HepG2 (cell line): Measurements from ENCODE around the gene CDKN3.
A peak's percentile ranks its signal among the peaks of the same experiment; 100 is the strongest.

Source experiments
- CHD2 ChIP-seq: IDR thresholded peaks from 2 replicates; pipeline ENCODE4 v1.6.1; 2011; ENCODE audit warnings: low read depth, low read length, improper control_type of control experiment
- ELF1 ChIP-seq: sonication (generic); formaldehyde crosslinking; IDR thresholded peaks from 2 replicates; pipeline ENCODE4 v1.4.0; 2020; ENCODE audit warnings: missing genetic modification reagents
- GABPB1 ChIP-seq: IDR thresholded peaks from 2 replicates; pipeline ENCODE4 v1.6.1; 2016; ENCODE audit warnings: mild to moderate bottlenecking, missing genetic modification reagents, moderate library complexity, missing compliant biosample characterization
- HNRNPUL1 ChIP-seq: fragments of 200-400 bp; formaldehyde crosslinking; IDR thresholded peaks from 2 replicates; pipeline ENCODE4 v1.6.1; 2017; ENCODE audit warnings: low read depth, mild to moderate bottlenecking, low read length, moderate library complexity
- NFE2L2 ChIP-seq: fragments of 150-350 bp; IDR thresholded peaks from 2 replicates; pipeline ENCODE4 v1.6.1; 2014; ENCODE audit warnings: low read length
- POLR2A ChIP-seq, 2 experiments: IDR thresholded peaks; 2 replicates each; pipeline ENCODE4 v1.6.1; 2011; ENCODE audit warnings: low read depth in 2 of 2, low read length in 2 of 2, mild to moderate bottlenecking in 1 of 2, moderate library complexity in 1 of 2; ENCODE audit not compliant: insufficient read depth in 1 of 2
- POLR2AphosphoS5 ChIP-seq: IDR thresholded peaks from 2 replicates; pipeline ENCODE4 v1.6.1; 2012; ENCODE audit warnings: low read depth, low read length
- SIN3B ChIP-seq: fragments of 150-350 bp; IDR thresholded peaks from 2 replicates; pipeline ENCODE4 v1.6.1; 2014; ENCODE audit warnings: low read length
- SMC3 ChIP-seq: IDR thresholded peaks from 2 replicates; pipeline ENCODE4 v1.6.1; 2011; ENCODE audit warnings: low read length, improper control_type of control experiment
- SUZ12 ChIP-seq: fragments of 150-350 bp; IDR thresholded peaks from 2 replicates; pipeline ENCODE4 v1.6.1; 2014; ENCODE audit warnings: low read depth, low read length
- ZBTB20 ChIP-seq: sonication (generic); formaldehyde crosslinking; IDR thresholded peaks from 2 replicates; pipeline ENCODE4 v1.8.1; 2023; ENCODE audit warnings: missing genetic modification reagents, low read depth, mild to moderate bottlenecking, borderline replicate concordance
- ZFP36 ChIP-seq: fragments of 150-350 bp; IDR thresholded peaks from 2 replicates; pipeline ENCODE4 v1.6.1; 2018; ENCODE audit warnings: borderline replicate concordance, low read length, low read depth; ENCODE audit not compliant: partially characterized antibody
- ZMAT3 ChIP-seq: sonication (generic); formaldehyde crosslinking; conservative IDR thresholded peaks from 2 replicates; pipeline ENCODE4 v1.7.0; 2021; ENCODE audit warnings: missing genetic modification reagents
- ZNF24 ChIP-seq: fragments of 450-650 bp; IDR thresholded peaks from 2 replicates; pipeline ENCODE4 v1.6.1; 2017; ENCODE audit warnings: antibody characterized with exemption, mild to moderate bottlenecking

DNA sequence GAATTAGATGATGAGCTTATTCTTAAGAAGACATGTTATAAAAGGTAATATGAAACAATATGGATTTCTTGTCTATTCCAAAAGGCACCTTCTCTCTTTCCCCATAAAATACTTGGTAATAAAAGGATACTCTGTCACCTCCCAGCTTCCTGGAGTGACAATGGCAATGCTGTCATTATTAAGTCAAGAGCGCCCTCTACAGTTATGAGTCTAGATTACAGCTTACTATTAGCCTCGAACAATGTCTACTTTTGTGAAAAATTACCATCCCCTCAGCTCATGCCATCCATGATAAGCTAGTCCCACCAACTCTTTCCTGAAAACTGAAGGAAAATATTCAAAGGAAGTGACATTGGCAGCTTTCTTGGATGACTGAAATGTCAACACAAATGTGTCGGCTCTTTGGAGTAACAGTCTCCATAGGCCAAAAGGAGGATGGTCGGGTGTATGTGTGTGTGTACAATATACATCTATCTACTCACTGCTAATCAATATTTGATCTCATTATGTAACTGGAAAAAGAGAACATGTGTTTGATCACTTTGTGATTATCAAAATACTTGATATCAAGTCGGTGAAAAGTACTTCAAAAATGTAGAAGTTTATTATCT is 48.7 kb upstream of the CDKN3 start:
- TF ChIP-seq POLR2AphosphoS5 (no peak), GABPB1 (CRISPR knock-in tag) (no peak), POLR2A (IDR thresholded peaks at IDR 0.05; ENCODE audit: insufficient read depth in 1 of 2, low read depth in 2 of 2, low read length in 2 of 2) (no peak), ZMAT3 (CRISPR knock-in tag) (no peak), ZBTB20 (CRISPR knock-in tag) (no peak), ZNF24 (no peak), SIN3B (no peak), ZFP36 (no peak), ELF1 (CRISPR knock-in tag) (no peak), CHD2 (no peak), SUZ12 (no peak), HNRNPUL1 (no peak), SMC3 (peak; percentile 92), NFE2L2 (no peak)
